Heart left ventricle (tissue), 16 donors: ENCODE data around the gene DLGAP5. TPM values are rescaled to one million over a fixed set of nuclear protein-coding genes. Genes with fewer than 3 reads are reported as not detected.

ENCODE experiments used
- ATAC-seq, 4 donors: fragments of 200-7000 bp; cut with Tn5 transposase; one replicate each; pipeline ENCODE4 v1.9.1; 2020 to 2022; ENCODE audit warnings: moderate library complexity in 4 of 4, mild to moderate bottlenecking in 3 of 4, moderate number of reproducible peaks in 1 of 4
- DNase-seq, 5 donors: peaks; one replicate each; pipeline ENCODE4 v3.0.0-alpha.2; 2020
- H3K27ac ChIP-seq, 12 donors: fragments of 200-600 bp; sonication (generic) in 4 of 12; one replicate each; pipeline versions ENCODE4 v1.5.0 to v1.8.0; 2016 to 2022; ENCODE audit warnings: mild to moderate bottlenecking in 2 of 12
- H3K27me3 ChIP-seq, 9 donors: fragments of 200-600 bp; sonication (generic) in 2 of 9; one replicate each; pipeline versions ENCODE4 v1.5.1 to v1.8.0; 2016 to 2022; ENCODE audit warnings: mild to moderate bottlenecking in 3 of 9
- H3K36me3 ChIP-seq, 9 donors: fragments of 200-600 bp; sonication (generic) in 2 of 9; one replicate each; pipeline versions ENCODE4 v1.5.0 to v1.8.0; 2018 to 2022; ENCODE audit warnings: mild to moderate bottlenecking in 2 of 9
- H3K4me1 ChIP-seq, 12 donors: fragments of 200-600 bp; sonication (generic) in 4 of 12; one replicate each; pipeline versions ENCODE4 v1.5.0 to v1.8.0; 2016 to 2022; ENCODE audit warnings: mild to moderate bottlenecking in 3 of 12
- H3K4me3 ChIP-seq, 12 donors: fragments of 200-600 bp; sonication (generic) in 4 of 12; one replicate each; pipeline versions ENCODE4 v1.5.0 to v1.8.0; 2017 to 2022; ENCODE audit warnings: mild to moderate bottlenecking in 9 of 12, moderate library complexity in 4 of 12
- H3K9me3 ChIP-seq, 12 donors: fragments of 200-600 bp; sonication (generic) in 4 of 12; one replicate each; pipeline versions ENCODE4 v1.5.0 to v1.8.0; 2016 to 2022; ENCODE audit warnings: mild to moderate bottlenecking in 1 of 12
- CTCF ChIP-seq, 12 donors: fragments of 200-600 bp; sonication (generic) in 4 of 12; IDR thresholded peaks; one replicate each; pipeline versions ENCODE4 v1.5.0 to v1.8.0; 2018 to 2022; ENCODE audit warnings: antibody characterized with exemption in 12 of 12, mild to moderate bottlenecking in 5 of 12
- POLR2A ChIP-seq, 2 donors: fragments of 450-650 bp; IDR thresholded peaks; one replicate each; pipeline ENCODE4 v1.6.1; 2017; ENCODE audit warnings: antibody characterized with exemption in 2 of 2, mild to moderate bottlenecking in 2 of 2, moderate library complexity in 2 of 2
- WGBS, 4 donors: extraction: QIAGEN DNeasy Blood & Tissue Kit in 2 of 4; methylation state at CpG; one replicate each; pipeline versions ENCODE4 v1.1.5 to v1.1.7; 2013 to 2018; 5-methylcytosine and 5-hydroxymethylcytosine counted together
- intact Hi-C, 10 donors: fragments of 100-400 bp; cut with DNase I; formaldehyde crosslinking; loops; one replicate each; pipeline versions ENCODE4 v1.11.1 to v1.14.2; 2022
- polyA plus RNA-seq, 2 donors: library from polyadenylated mRNA; stranded (reverse); fragments of 200-250 nt; gene quantifications; one replicate each; pipeline ENCODE4 v1.2.3, GENCODE V29; 2013
- total RNA-seq, 9 donors: library from RNA; depleted of rRNA in 2 of 9; stranded (reverse); fragments of >200 nt in 2 of 9; fragmentation: NEBNext Ultra II Directional in 3 of 9; extraction: Animal tissue kit (Norgen Biotek cat#: 25700) in 3 of 9; gene quantifications; one replicate each; pipeline versions ENCODE4 v1.1.0 to v1.2.4, GENCODE V29; 2016 to 2023
- donor health status: ischemic (EF 13 %, LVEDD 7.1; RV severe dilation, severe dysfunction).
- donor health status: healthy with polysubstance abuse.
- donor health status: DM: no; HTN: yes; CAD: no.
- donor health status: DM: no; HTN: no; CAD: no.
- donor health status: ischemic (EF 25% LVEDD 6.9; RV normal size, moderate dysfunction).
- donor health status: ischemic (EF 25% LVEDD 5.7; RV mildly dilated, moderate dysfunction).
- donor health status: healthy.
- donor health status: DM: yes; HTN: yes; CAD: no.
- donor health status: ischemic (EF 35%, LVEDD 5.7; RV mildly dilated, moderate dysfunction).
- donor health status: nonischemic (EF 11% LVEDD 7.7; RV severe dilation, severe dysfunction).
- donor health status: DM: yes; HTN: yes; CAD: no.
- donor health status: PGD.
- donor health status: ischemic (EF 29% LVEDD 5.4; RV normal size, mild dysfunction).
- donor health status: nonischemic (EF 23%, LVEDD 6.1; RV moderate dilation, normal function).

Gene DLGAP5
- total and polyA plus RNA-seq, 11 donors, result 0.12 to 11.1 (median 0.42) TPM; not detected in 3

GRCh38 chr14:55129086-55129427 is 62.3 kb downstream of the DLGAP5 start, which contains the start of gene LGALS3:
Gene LGALS3 (plus strand): TSS chr14:55129252. CDS start chr14:55137374, 8,122 bp downstream.
- DNase-seq (peak; percentile 84 to 91 (median 87)), ATAC-seq (peak; percentile 63 to 92 (median 89))
- intact Hi-C loops, result loop anchor here in 2 of 10 donors (2.0 kb wide), 1 partner anchor 26 kb away; no protein-coding TSS in a partner anchor
- TF ChIP-seq POLR2A (IDR thresholded peaks at IDR 0.05) (peak in 1 of 2 donors; percentile 90), CTCF (IDR thresholded peaks at IDR 0.05) (no peak)
- peak within 1 kb of the TSS; percentile 76 to 95 (median 90) for H3K4me3 ChIP-seq
- WGBS, 4 donors, result 0 to 1% (median 1%) methylated on average over 20 to 50 of the region's 50 CpGs; no CpG with 5 or more reads in 1 of the 4 donors
- no peaks in the 10 kb centered on the region for H3K27me3 ChIP-seq
- peaks cover 6 to 88% (median 47%) of the 10 kb centered on the region in 12 donors for H3K4me1 ChIP-seq
- no peaks in the 10 kb centered on the region for H3K9me3 ChIP-seq
- peaks cover 0 to 21% (median 8%) of the 10 kb centered on the region in 9 donors for H3K36me3 ChIP-seq
- peak within 1 kb of the TSS; percentile 94 to 99 (median 97) for H3K27ac ChIP-seq

DNA sequence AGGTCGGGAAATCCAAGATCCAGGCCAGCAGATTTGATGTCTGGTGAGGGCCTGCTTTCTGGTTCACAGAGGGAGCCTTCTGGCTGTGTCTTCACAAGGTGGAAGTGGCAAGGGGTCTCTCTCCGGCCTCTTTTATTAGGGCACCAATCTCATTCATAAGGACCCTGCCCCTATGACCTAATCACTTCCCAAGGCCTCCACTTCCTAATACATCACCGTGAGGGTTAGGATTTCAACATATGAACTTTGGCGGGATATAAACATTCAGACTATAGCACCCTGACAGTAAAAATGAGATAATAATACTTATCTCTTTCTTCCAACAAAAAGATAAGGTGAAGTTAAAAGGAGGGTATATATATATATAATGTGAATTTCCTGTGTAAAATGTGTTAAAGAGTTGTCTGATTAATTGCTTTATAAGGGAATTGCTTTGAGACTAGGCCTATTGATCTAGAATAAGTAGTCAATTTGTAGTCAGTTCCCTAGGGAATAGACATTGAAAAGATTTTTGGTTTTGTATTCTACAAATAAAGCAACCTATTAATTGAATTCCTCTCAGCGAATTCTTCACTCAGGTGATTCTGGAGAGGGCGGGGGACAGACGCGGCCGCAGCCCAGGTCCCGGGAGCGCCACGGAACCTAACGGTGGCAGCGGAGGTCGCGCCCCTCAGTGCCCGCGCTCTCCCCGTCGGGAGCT is 62.8 kb downstream of the DLGAP5 start:
- Histone ChIP-seq H3K27ac (peak overlapping the region; percentile 94 to 99 (median 97)), H3K4me3 (peak overlapping the region; percentile 76 to 95 (median 90)), H3K9me3 (no peaks in the 10 kb centered on the region), H3K36me3 (peaks cover 0 to 16% (median 8%) of the 10 kb centered on the region in 9 donors), H3K27me3 (no peaks in the 10 kb centered on the region), H3K4me1 (peaks cover 4 to 88% (median 47%) of the 10 kb centered on the region in 12 donors)
- ATAC-seq (no peak), DNase-seq (no peak)
- WGBS, 4 donors, result 17 to 40% (median 18%) methylated on average over 8 to 20 of the region's 20 CpGs
- peak in 1 of 12 donors; percentile 7 for TF ChIP-seq CTCF (IDR thresholded peaks at IDR 0.05)
- no peak for TF ChIP-seq POLR2A (IDR thresholded peaks at IDR 0.05)
- intact Hi-C loops, result loop anchor here in 2 of 10 donors (2.0 kb wide), 1 partner anchor 26 kb away; no protein-coding TSS in a partner anchor

DNA sequence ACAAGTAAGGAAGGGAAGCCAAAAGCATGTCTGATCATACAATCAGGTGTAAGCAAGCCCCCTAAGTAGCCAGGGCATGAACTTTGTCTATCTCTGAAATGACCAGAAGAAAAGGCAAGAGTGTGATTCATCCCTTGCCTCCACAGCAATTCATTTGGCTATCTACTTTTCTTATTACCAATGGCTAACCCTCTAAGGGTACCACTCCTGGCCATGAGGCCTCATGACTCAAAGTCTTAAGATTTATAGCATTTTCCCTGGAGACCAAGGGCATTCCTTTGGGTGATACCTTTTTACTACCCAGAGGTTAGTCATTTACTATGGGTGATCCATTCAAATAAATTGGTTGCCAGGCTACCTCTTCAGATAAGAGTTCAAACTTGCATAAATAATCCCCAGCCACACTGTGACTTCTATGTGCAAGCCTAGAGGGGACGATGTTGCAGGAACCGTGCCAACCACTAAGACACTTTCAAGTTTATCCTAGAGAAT is 63.9 kb downstream of the DLGAP5 start:
- ATAC-seq (no peak), DNase-seq (no peak)
- H3K36me3 ChIP-seq, result peaks cover 0 to 6% (median 0%) of the 10 kb centered on the region in 9 donors
- 62 to 69% (median 63%) methylated on average over 2 of the region's 2 CpGs for WGBS, 4 donors
- peaks cover 2 to 88% (median 46%) of the 10 kb centered on the region in 12 donors for H3K4me1 ChIP-seq
- H3K4me3 ChIP-seq, result no peak overlapping the region
- H3K27me3 ChIP-seq, result no peaks in the 10 kb centered on the region
- H3K27ac ChIP-seq, result peak overlapping the region in 1 of 12 donors; percentile 98
- no peak for TF ChIP-seq CTCF (IDR thresholded peaks at IDR 0.05)
- no peak for TF ChIP-seq POLR2A (IDR thresholded peaks at IDR 0.05)
- intact Hi-C loops, result no loop called here
- no peaks in the 10 kb centered on the region for H3K9me3 ChIP-seq

- no peak for ATAC-seq
- Histone ChIP-seq H3K27me3 (no peaks in the 10 kb centered on the region), H3K4me1 (peaks cover 7 to 88% (median 46%) of the 10 kb centered on the region in 12 donors), H3K9me3 (no peaks in the 10 kb centered on the region), H3K36me3 (peaks cover 0 to 3% (median 0%) of the 10 kb centered on the region in 9 donors), H3K4me3 (no peak overlapping the region), H3K27ac (peak overlapping the region in 3 of 12 donors; percentile 21 to 70 (median 36))
- DNase-seq, result no peak
- 83 to 84% (median 84%) methylated on average over 5 of the region's 5 CpGs for WGBS, 4 donors
- no peak for TF ChIP-seq POLR2A (IDR thresholded peaks at IDR 0.05)
- TF ChIP-seq CTCF (IDR thresholded peaks at IDR 0.05), result no peak
- intact Hi-C loops, result no loop called here
Observed at GRCh38 chr14:55126932-55127459, 64.4 kb downstream of the DLGAP5 start.
